MCF 10A (cell line): ENCODE data around the gene PSTPIP2. TPM values are rescaled to one million over a fixed set of nuclear protein-coding genes. Genes with fewer than 3 reads are reported as not detected.

ENCODE experiments used
- BruUV-seq: library from RNA; stranded (reverse); fragments of 400-500 nt; replicated peaks from 2 replicates; lab custom pipeline; 2021; lab: Mats Ljungman, UMichigan
- CTCF ChIA-PET: fragments of 300-600 bp; sonication (Branson Sonifier 250); formaldehyde crosslinking; extraction: SDS; loops from one replicate; lab custom pipeline; 2021; ENCODE audit warnings: antibody characterized with exemption, inconsistent platforms; lab: Yijun Ruan, JAX
- POLR2A ChIA-PET: fragments of 300-600, 350-650 bp; sonication (Branson Sonifier 250); formaldehyde crosslinking; extraction: SDS; loops from one replicate; lab custom pipeline; 2020; ENCODE audit warnings: antibody characterized with exemption, inconsistent platforms; lab: Yijun Ruan, JAX
- DNase-seq: peaks from one replicate; pipeline ENCODE4 v3.0.0-alpha.2; 2018; ENCODE audit not compliant: unreplicated experiment
- H3K27ac Mint-ChIP-seq: one replicate; pipeline ENCODE4 v1.8.0; 2022; ENCODE audit warnings: mild to moderate bottlenecking, low read depth, mixed read lengths; ENCODE audit not compliant: unreplicated experiment
- H3K27me3 Mint-ChIP-seq: one replicate; pipeline ENCODE4 v1.8.0; 2022; ENCODE audit warnings: mixed read lengths; ENCODE audit not compliant: insufficient read depth, unreplicated experiment
- H3K36me3 Mint-ChIP-seq: one replicate; pipeline ENCODE4 v1.8.0; 2022; ENCODE audit warnings: mild to moderate bottlenecking, moderate library complexity, mixed read lengths; ENCODE audit not compliant: insufficient read depth, unreplicated experiment
- H3K4me1 Mint-ChIP-seq: one replicate; pipeline ENCODE4 v1.8.0; 2022; ENCODE audit warnings: mixed read lengths; ENCODE audit not compliant: insufficient read depth, unreplicated experiment
- H3K4me3 Mint-ChIP-seq: one replicate; pipeline ENCODE4 v1.8.0; 2022; ENCODE audit warnings: mild to moderate bottlenecking, moderate library complexity, mixed read lengths; ENCODE audit not compliant: unreplicated experiment
- H3K9me3 Mint-ChIP-seq: one replicate; pipeline ENCODE4 v1.8.0; 2022; ENCODE audit warnings: mixed read lengths; ENCODE audit not compliant: unreplicated experiment
- intact Hi-C: fragments of 100-400 bp; cut with micrococcal nuclease; formaldehyde crosslinking; loops from 2 replicates; pipeline ENCODE4 v1.14.1; 2022
- total RNA-seq: library from RNA; stranded (reverse); gene quantifications from 2 replicates; pipeline ENCODE4 v1.2.3, GENCODE V29; 2022
- TF ChIP-seq, protein P1 (sequence below): fragments of 200-600 bp; IDR thresholded peaks from one replicate; pipeline ENCODE4 v1.8.0; 2022; ENCODE audit warnings: antibody characterized with exemption, mild to moderate bottlenecking; ENCODE audit not compliant: unreplicated experiment

PSTPIP2 gene
- total RNA-seq, 1 experiment from 2014 or later, result 27.9 TPM

DNA sequence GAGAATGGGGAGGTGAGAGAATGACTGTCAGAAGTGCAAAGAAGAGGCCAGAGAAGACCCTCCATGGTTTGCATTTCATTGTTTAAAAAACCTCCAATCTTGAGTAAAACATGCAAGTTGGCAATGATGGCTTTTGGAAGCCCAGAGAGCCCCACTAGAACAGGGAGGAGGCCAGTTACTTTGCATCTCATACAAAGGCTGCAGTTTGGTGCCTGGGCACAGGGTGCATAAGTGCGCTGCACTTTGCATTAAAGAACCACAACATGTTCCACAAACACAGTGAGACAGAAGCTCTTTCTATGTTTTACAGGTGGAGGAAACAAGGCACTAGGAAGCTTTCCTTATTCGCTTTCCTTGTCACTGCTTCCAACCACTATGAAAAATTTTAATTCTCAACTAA, 25.4 kb downstream of the PSTPIP2 start:
- no TSS peak for BruUV-seq
- Mint-ChIP-seq H3K36me3 (peaks cover 7% of the 10 kb centered on the region), H3K27ac (no peak overlapping the region), H3K4me3 (no peak overlapping the region), H3K4me1 (peaks cover 28% of the 10 kb centered on the region), H3K27me3 (no peaks in the 10 kb centered on the region), H3K9me3 (no peaks in the 10 kb centered on the region)
- ChIA-PET POLR2A (no interaction called here), CTCF (interaction anchor here (0.6 to 0.9 kb wide), 3 partner anchors 27 to 166 kb away, joined by 3 to 4 read pairs (median 3); no protein-coding TSS in a partner anchor)
- intact Hi-C loops, result no loop called here
- TF ChIP-seq, protein P1, sequence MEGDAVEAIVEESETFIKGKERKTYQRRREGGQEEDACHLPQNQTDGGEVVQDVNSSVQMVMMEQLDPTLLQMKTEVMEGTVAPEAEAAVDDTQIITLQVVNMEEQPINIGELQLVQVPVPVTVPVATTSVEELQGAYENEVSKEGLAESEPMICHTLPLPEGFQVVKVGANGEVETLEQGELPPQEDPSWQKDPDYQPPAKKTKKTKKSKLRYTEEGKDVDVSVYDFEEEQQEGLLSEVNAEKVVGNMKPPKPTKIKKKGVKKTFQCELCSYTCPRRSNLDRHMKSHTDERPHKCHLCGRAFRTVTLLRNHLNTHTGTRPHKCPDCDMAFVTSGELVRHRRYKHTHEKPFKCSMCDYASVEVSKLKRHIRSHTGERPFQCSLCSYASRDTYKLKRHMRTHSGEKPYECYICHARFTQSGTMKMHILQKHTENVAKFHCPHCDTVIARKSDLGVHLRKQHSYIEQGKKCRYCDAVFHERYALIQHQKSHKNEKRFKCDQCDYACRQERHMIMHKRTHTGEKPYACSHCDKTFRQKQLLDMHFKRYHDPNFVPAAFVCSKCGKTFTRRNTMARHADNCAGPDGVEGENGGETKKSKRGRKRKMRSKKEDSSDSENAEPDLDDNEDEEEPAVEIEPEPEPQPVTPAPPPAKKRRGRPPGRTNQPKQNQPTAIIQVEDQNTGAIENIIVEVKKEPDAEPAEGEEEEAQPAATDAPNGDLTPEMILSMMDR, result no peak
- DNase-seq, result no peak

GRCh38 chr18:46046126-46046525, 25.9 kb downstream of the PSTPIP2 start:
- Mint-ChIP-seq H3K27me3 (no peaks in the 10 kb centered on the region), H3K4me1 (peaks cover 25% of the 10 kb centered on the region), H3K4me3 (no peak overlapping the region), H3K9me3 (no peaks in the 10 kb centered on the region), H3K36me3 (peaks cover 7% of the 10 kb centered on the region), H3K27ac (no peak overlapping the region)
- intact Hi-C loops, result no loop called here
- TF ChIP-seq, protein P1, result no peak
- ChIA-PET POLR2A (interaction anchor here (0.6 kb wide), 1 partner anchor 59 kb away, joined by 3 read pairs; no protein-coding TSS in a partner anchor), CTCF (no interaction called here)
- DNase-seq, result no peak
- no TSS peak for BruUV-seq

DNA sequence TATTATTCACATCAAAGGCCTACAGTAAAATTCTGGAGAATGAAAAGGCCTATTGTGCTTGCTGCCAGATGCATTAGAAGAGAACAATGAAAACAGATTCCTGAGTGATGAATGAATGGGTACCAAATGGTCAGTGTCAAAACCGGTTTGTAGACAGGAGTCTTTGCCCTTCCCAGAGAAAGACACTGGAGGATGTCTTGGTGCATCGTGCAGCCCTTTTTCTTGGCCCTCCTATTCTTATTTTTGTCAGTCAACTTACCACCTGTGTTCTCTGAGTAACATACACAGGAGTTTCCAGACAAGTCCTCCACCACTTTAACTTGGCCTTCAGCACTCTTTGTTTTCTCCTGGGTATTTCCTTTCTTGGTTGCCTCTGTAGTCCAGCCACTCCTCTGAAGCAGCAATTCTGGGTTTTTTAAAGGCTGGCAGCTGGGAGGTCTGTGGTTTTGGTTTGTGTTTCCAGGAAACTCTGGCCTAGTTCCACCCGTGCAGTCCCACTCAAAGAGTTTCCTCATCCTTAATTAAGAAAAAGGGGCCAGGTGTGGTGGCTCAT, 29.4 kb downstream of the PSTPIP2 start:
- Mint-ChIP-seq H3K9me3 (no peaks in the 10 kb centered on the region), H3K27ac (no peak overlapping the region), H3K4me3 (no peak overlapping the region), H3K27me3 (no peaks in the 10 kb centered on the region), H3K4me1 (peaks cover 10% of the 10 kb centered on the region), H3K36me3 (peaks cover 37% of the 10 kb centered on the region)
- TF ChIP-seq, protein P1, result no peak
- DNase-seq, result no peak
- CTCF ChIA-PET, result interaction anchor here (0.6 kb wide), 1 partner anchor 52 kb away, joined by 3 read pairs; no protein-coding TSS in a partner anchor
- POLR2A ChIA-PET, result no interaction called here
- intact Hi-C loops, result no loop called here
- no TSS peak for BruUV-seq

GRCh38 chr18:46040747-46041104, 31.3 kb downstream of the PSTPIP2 start:
- TF ChIP-seq, protein P1, result no peak
- no TSS peak for BruUV-seq
- ChIA-PET POLR2A (no interaction called here), CTCF (interaction anchor here (0.6 to 1.7 kb wide), 3 partner anchors 33 to 1836 kb away, joined by 3 to 6 read pairs (median 3); no protein-coding TSS in a partner anchor)
- H3K27ac Mint-ChIP-seq, result no peak overlapping the region
- H3K4me3 Mint-ChIP-seq, result no peak overlapping the region
- no peaks in the 10 kb centered on the region for H3K9me3 Mint-ChIP-seq
- H3K27me3 Mint-ChIP-seq, result no peaks in the 10 kb centered on the region
- H3K36me3 Mint-ChIP-seq, result peaks cover 44% of the 10 kb centered on the region
- DNase-seq, result no peak
- intact Hi-C loops, result no loop called here
- H3K4me1 Mint-ChIP-seq, result peaks cover 10% of the 10 kb centered on the region
